Esophagus squamous epithelium (tissue), 5 donors: ENCODE results near the gene CPSF7. TPM values are rescaled to one million over a fixed set of nuclear protein-coding genes. Genes with fewer than 3 reads are reported as not detected.

Experiments
- DNase-seq: peaks from one replicate; lab custom pipeline; 2025; lab: John Stamatoyannopoulos, UW
- H3K27ac ChIP-seq, 4 donors: fragments of 200-600 bp; sonication (generic); one replicate each; pipeline ENCODE4 v1.5.1; 2016 to 2019; ENCODE audit warnings: mild to moderate bottlenecking in 1 of 4
- H3K27me3 ChIP-seq, 4 donors: fragments of 200-600 bp; sonication (generic); 1 replicate in 3 of 4; 2 replicates in 1 of 4; pipeline versions ENCODE4 v1.5.1 to v1.6.0; 2017 to 2021; ENCODE audit warnings: antibody characterized with exemption in 1 of 4
- H3K36me3 ChIP-seq, 3 donors: fragments of 200-600 bp; sonication (generic); one replicate each; pipeline ENCODE4 v1.5.1; 2016 to 2019
- H3K4me1 ChIP-seq, 3 donors: fragments of 200-600 bp; sonication (generic); one replicate each; pipeline ENCODE4 v1.5.1; 2017 to 2019
- H3K4me3 ChIP-seq, 4 donors: fragments of 200-600 bp; sonication (generic); 1 replicate in 3 of 4; 2 replicates in 1 of 4; pipeline ENCODE4 v1.5.1; 2016 to 2019; ENCODE audit warnings: mild to moderate bottlenecking in 2 of 4, moderate library complexity in 1 of 4
- H3K9me3 ChIP-seq, 3 donors: fragments of 200-600 bp; sonication (generic); one replicate each; pipeline ENCODE4 v1.5.1; 2016 to 2019
- POLR2A ChIP-seq, 4 donors: fragments of 450-650 bp; IDR thresholded peaks; one replicate each; pipeline ENCODE4 v1.6.1; 2017; ENCODE audit warnings: antibody characterized with exemption in 4 of 4, mild to moderate bottlenecking in 4 of 4, moderate library complexity in 3 of 4
- WGBS, 2 donors: methylation state at CpG; one replicate each; pipeline ENCODE4 v1.1.5; 2018; 5-methylcytosine and 5-hydroxymethylcytosine counted together
- intact Hi-C: fragments of 100-400 bp; cut with DNase I; formaldehyde crosslinking; loops from one replicate; pipeline ENCODE4 v1.15.0; 2022
- total RNA-seq, 4 donors: library from RNA; depleted of rRNA; stranded (reverse); fragments of >200 nt; gene quantifications; one replicate each; pipeline ENCODE4 v1.1.0, GENCODE V29; 2016
- TF ChIP-seq, protein P1 (sequence below), 6 experiments: fragments of 450-650 bp in 4 of 6; fragments of 200-600 bp in 2 of 6; sonication (generic) in 2 of 6; IDR thresholded peaks; one replicate each; pipeline ENCODE4 v1.5.1; 2016 to 2019; ENCODE audit warnings: antibody characterized with exemption in 6 of 6, mild to moderate bottlenecking in 4 of 6, moderate library complexity in 4 of 6
- donor health status: DM: yes; HTN: yes; CAD: no.

The CPSF7 gene
- total RNA-seq, 4 donors from 2014 or later: 24.4 to 44.1 (median 34.3) TPM

DNA sequence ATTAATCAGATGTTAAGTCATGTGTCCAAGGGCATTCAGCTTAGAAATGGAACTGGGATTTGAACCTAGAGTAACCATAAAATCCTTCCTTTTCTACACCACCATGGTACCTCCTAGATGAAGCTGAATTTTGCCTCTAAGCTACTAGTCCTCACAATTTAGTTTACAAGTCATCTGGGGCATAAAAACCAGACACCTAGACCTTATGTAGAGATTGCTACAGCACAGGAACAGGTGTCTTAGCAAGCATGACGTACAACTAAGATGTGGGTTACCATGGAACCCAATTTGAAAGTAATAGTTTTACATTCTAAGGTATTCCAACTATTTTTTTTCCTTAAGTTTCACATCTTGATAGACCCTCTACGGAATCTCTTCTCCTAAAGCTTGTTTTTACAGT lies 28.2 kb downstream of the CPSF7 start:
- peaks cover under 1 to 97% (median 39%) of the 10 kb centered on the region in 3 donors for H3K36me3 ChIP-seq

DNA sequence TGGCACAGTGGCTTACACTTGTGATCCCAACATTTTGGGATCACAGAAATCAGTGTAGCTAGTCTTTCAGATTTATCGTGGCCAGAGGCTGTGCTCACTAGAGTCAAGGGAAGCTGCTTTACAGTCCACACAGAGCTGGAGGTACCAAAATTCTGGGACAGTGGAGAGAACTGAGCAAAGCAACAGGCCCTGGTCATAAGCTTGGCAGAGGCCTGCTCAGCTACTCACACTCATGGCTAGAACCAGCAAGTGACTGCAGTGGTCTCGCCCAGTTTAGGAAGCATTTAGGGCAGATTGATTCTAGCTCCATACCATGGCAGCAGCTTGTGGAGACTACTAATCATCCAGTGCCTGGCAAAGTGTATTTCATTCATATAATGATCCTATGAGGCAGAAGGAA lies 28.6 kb downstream of the CPSF7 start:
- peaks cover 0 to 97% (median 38%) of the 10 kb centered on the region in 3 donors for H3K36me3 ChIP-seq
- WGBS, 2 donors: 89 to 100% methylated on average over 2 of the region's 2 CpGs
- no peaks in the 10 kb centered on the region for H3K9me3 ChIP-seq
- DNase-seq: no peak
- no peak overlapping the region for H3K4me3 ChIP-seq
- TF ChIP-seq, protein P1, sequence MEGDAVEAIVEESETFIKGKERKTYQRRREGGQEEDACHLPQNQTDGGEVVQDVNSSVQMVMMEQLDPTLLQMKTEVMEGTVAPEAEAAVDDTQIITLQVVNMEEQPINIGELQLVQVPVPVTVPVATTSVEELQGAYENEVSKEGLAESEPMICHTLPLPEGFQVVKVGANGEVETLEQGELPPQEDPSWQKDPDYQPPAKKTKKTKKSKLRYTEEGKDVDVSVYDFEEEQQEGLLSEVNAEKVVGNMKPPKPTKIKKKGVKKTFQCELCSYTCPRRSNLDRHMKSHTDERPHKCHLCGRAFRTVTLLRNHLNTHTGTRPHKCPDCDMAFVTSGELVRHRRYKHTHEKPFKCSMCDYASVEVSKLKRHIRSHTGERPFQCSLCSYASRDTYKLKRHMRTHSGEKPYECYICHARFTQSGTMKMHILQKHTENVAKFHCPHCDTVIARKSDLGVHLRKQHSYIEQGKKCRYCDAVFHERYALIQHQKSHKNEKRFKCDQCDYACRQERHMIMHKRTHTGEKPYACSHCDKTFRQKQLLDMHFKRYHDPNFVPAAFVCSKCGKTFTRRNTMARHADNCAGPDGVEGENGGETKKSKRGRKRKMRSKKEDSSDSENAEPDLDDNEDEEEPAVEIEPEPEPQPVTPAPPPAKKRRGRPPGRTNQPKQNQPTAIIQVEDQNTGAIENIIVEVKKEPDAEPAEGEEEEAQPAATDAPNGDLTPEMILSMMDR (IDR thresholded peaks at IDR 0.05): no peak
- TF ChIP-seq POLR2A (IDR thresholded peaks at IDR 0.05): no peak
- no peaks in the 10 kb centered on the region for H3K4me1 ChIP-seq
- H3K27ac ChIP-seq: no peak overlapping the region
- intact Hi-C loops: no loop called here
- no peaks in the 10 kb centered on the region for H3K27me3 ChIP-seq

More for the DNA sequence above, 28.2 kb downstream of the CPSF7 start:
- Histone ChIP-seq H3K4me1 (no peaks in the 10 kb centered on the region), H3K27ac (no peak overlapping the region), H3K27me3 (no peaks in the 10 kb centered on the region), H3K4me3 (no peak overlapping the region), H3K9me3 (no peaks in the 10 kb centered on the region)
- TF ChIP-seq, protein P1 (IDR thresholded peaks at IDR 0.05): no peak
- TF ChIP-seq POLR2A (IDR thresholded peaks at IDR 0.05): no peak
- no peak for DNase-seq
- WGBS, 2 donors: 89 to 97% methylated on average over 2 of the region's 2 CpGs
- intact Hi-C loops: no loop called here

- Histone ChIP-seq H3K27me3 (no peaks in the 10 kb centered on the region), H3K4me1 (peaks cover 15 to 49% (median 19%) of the 10 kb centered on the region in 3 donors), H3K9me3 (no peaks in the 10 kb centered on the region), H3K27ac (peak overlapping the region; percentile 79 to 88 (median 86)), H3K4me3 (peak overlapping the region; percentile 54 to 93 (median 80)), H3K36me3 (peaks cover 0 to 40% (median 3%) of the 10 kb centered on the region in 3 donors)
- WGBS, 2 donors: 2 to 3% methylated on average over 12 to 13 of the region's 15 CpGs
- no peak for TF ChIP-seq POLR2A (IDR thresholded peaks at IDR 0.05)
- TF ChIP-seq, protein P1 (IDR thresholded peaks at IDR 0.05): no peak
- no peak for DNase-seq
- intact Hi-C loops: no loop called here
Observed at GRCh38 chr11:61392981-61393595, 36.7 kb downstream of the CPSF7 start.

DNA sequence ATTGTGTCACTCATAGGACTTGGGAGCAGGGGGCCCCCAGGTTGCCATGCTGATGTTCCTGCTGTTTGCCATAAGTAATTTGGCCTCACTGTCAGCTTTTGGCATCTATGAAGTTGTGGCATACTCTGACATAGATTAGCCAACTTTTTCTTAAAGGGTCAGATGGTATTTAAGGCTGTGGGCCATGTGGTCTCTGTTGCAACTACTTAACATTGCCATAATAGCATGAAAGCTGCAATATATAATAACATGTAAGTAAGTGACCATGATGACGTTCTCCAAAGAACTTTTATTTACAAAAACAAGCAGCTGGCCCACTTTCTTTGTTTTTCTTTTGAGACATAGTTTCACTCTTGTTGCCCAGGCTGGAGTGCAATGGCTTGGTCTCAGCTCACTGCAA lies 39.6 kb downstream of the CPSF7 start:
- DNase-seq: no peak
- Histone ChIP-seq H3K36me3 (peaks cover 0 to 11% (median 0%) of the 10 kb centered on the region in 3 donors), H3K9me3 (no peaks in the 10 kb centered on the region), H3K4me1 (peaks cover 15 to 49% (median 19%) of the 10 kb centered on the region in 3 donors), H3K4me3 (no peak overlapping the region), H3K27ac (no peak overlapping the region), H3K27me3 (no peaks in the 10 kb centered on the region)
- TF ChIP-seq, protein P1 (IDR thresholded peaks at IDR 0.05): no peak
- no peak for TF ChIP-seq POLR2A (IDR thresholded peaks at IDR 0.05)
- 46 to 67% methylated on average over 1 of the region's 1 CpG for WGBS, 2 donors
- intact Hi-C loops: no loop called here
